ENCODE data around the gene UVSSA. TPM values are rescaled to one million over a fixed set of nuclear protein-coding genes. Genes with fewer than 3 reads are reported as not detected.

The UVSSA gene
- total RNA-seq = 10 to 100 TPM in 3 of 4 donors, 1 to 10 TPM in 1; 9.8 to 40.1 (median 14.5) TPM

- TF ChIP-seq CTCF (IDR thresholded peaks at IDR 0.05; ENCODE audit: low read depth) = no peak
Measured at GRCh38 chr4:1346781-1347409, at the start of gene UVSSA. Gene UVSSA, plus strand, starts transcription at chr4:1347208. Its CDS starts 884 bp downstream, at chr4:1348092.

- no peak for TF ChIP-seq CTCF (IDR thresholded peaks at IDR 0.05; ENCODE audit: low read depth)
Measured at GRCh38 chr4:1297456-1298325, 49.3 kb upstream of the UVSSA start.

- TF ChIP-seq CTCF (IDR thresholded peaks at IDR 0.05; ENCODE audit: low read depth) = no peak
Measured at GRCh38 chr4:1298461-1298860, 48.5 kb upstream of the UVSSA start.

- no peak for TF ChIP-seq CTCF (IDR thresholded peaks at IDR 0.05; ENCODE audit: low read depth)
Measured at GRCh38 chr4:1299301-1299860, 47.6 kb upstream of the UVSSA start.

- no peak for TF ChIP-seq CTCF (IDR thresholded peaks at IDR 0.05; ENCODE audit: low read depth)
Measured at GRCh38 chr4:1300466-1301455, 46.2 kb upstream of the UVSSA start.

GRCh38 chr4:1302159-1302558, 44.8 kb upstream of the UVSSA start:
- no peak for TF ChIP-seq CTCF (IDR thresholded peaks at IDR 0.05; ENCODE audit: low read depth)
